Coronary artery (tissue), 2 donors: Measurements from ENCODE around the gene FNBP1L.

Source experiments
- DNase-seq: peaks from one replicate; pipeline ENCODE4 v3.0.0-alpha.2; 2017; ENCODE audit warnings: low spot score
- H3K27ac ChIP-seq, 2 donors: fragments of 200-600 bp; sonication (generic); one replicate each; pipeline ENCODE4 v1.5.1; 2016 to 2019
- H3K4me3 ChIP-seq: fragments of 200-600 bp; sonication (generic); 2 replicates; pipeline ENCODE4 v1.5.1; 2016; ENCODE audit warnings: mild to moderate bottlenecking, moderate library complexity
- CTCF ChIP-seq: fragments of 200-600 bp; sonication (generic); IDR thresholded peaks from one replicate; pipeline ENCODE4 v1.5.1; 2019; ENCODE audit warnings: antibody characterized with exemption

FNBP1L gene

GRCh38 chr1:93483606-93484005 lies 35.7 kb downstream of the FNBP1L start:
- no peak overlapping the region for H3K27ac ChIP-seq

GRCh38 chr1:93488207-93488606 lies 40.3 kb downstream of the FNBP1L start:
- Histone ChIP-seq H3K27ac (no peak overlapping the region), H3K4me3 (no peak overlapping the region)
- no peak for DNase-seq
- TF ChIP-seq CTCF = no peak

More at GRCh38 chr1:93483606-93484005, 35.7 kb downstream of the FNBP1L start:
- no peak for DNase-seq
- no peak for TF ChIP-seq CTCF
- H3K4me3 ChIP-seq = no peak overlapping the region

- no peak for TF ChIP-seq CTCF
- DNase-seq = no peak
- Histone ChIP-seq H3K4me3 (no peak overlapping the region), H3K27ac (no peak overlapping the region)
Measured at GRCh38 chr1:93489756-93490155, 41.8 kb downstream of the FNBP1L start.

GRCh38 chr1:93490357-93490756 lies 42.4 kb downstream of the FNBP1L start:
- H3K27ac ChIP-seq = no peak overlapping the region
- no peak for TF ChIP-seq CTCF

GRCh38 chr1:93495911-93496310 lies 48.0 kb downstream of the FNBP1L start:
- TF ChIP-seq CTCF = no peak
- Histone ChIP-seq H3K27ac (no peak overlapping the region), H3K4me3 (no peak overlapping the region)
- DNase-seq = no peak

More at GRCh38 chr1:93490357-93490756, 42.4 kb downstream of the FNBP1L start:
- H3K4me3 ChIP-seq = no peak overlapping the region
- no peak for DNase-seq

- Histone ChIP-seq H3K4me3 (no peak overlapping the region), H3K27ac (no peak overlapping the region)
- TF ChIP-seq CTCF = no peak
- DNase-seq = no peak
Measured at GRCh38 chr1:93496520-93496919, 48.6 kb downstream of the FNBP1L start.

GRCh38 chr1:93499075-93499474 lies 51.2 kb downstream of the FNBP1L start:
- TF ChIP-seq CTCF = no peak
- no peak for DNase-seq
- Histone ChIP-seq H3K4me3 (no peak overlapping the region), H3K27ac (no peak overlapping the region)
